Endothelial cell of umbilical vein (primary cell): ENCODE results near the gene PFDN6. TPM values are rescaled to one million over a fixed set of nuclear protein-coding genes. Genes with fewer than 3 reads are reported as not detected.

Source experiments
- BruUV-seq: library from RNA; stranded (reverse); fragments of 400-500 nt; replicated peaks from 2 replicates; lab custom pipeline; 2021; lab: Mats Ljungman, UMichigan
- CTCF ChIA-PET: fragments of 300-600, 350-600 bp; sonication (Branson Sonifier 250); formaldehyde crosslinking; loops from one replicate; lab custom pipeline; 2021; ENCODE audit warnings: antibody characterized with exemption, inconsistent platforms; lab: Charles Lee
- POLR2A ChIA-PET: fragments of 300-600, 350-600 bp; sonication (Branson Sonifier 250); formaldehyde crosslinking; loops from one replicate; lab custom pipeline; 2021; ENCODE audit warnings: antibody characterized with exemption, inconsistent platforms; lab: Charles Lee
- DNase-seq: peaks from one replicate; pipeline ENCODE4 v3.0.0-alpha.2; 2011; ENCODE audit warnings: low read depth, low spot score
- FAIRE-seq: peaks from 2 replicates; lab custom pipeline; 2011; peaks lifted over from hg19 to GRCh38; lab: Jason Lieb, UNC
- H2AFZ ChIP-seq: 2 replicates; pipeline ENCODE4 v1.6.0; 2012; ENCODE audit warnings: low read depth, low read length, control low read depth, inconsistent platforms
- H3K27ac ChIP-seq: 2 replicates; pipeline ENCODE4 v1.5.1; 2011; ENCODE audit warnings: low read depth, mild to moderate bottlenecking, control low read depth, low read length, moderate library complexity; ENCODE audit not compliant: insufficient read depth
- H3K27me3 ChIP-seq, 2 experiments: 2 replicates each; pipeline versions ENCODE4 v1.6.0 to v1.6.1; 2011; ENCODE audit warnings: low read length in 2 of 2, mixed read lengths in 1 of 2; ENCODE audit not compliant: control insufficient read depth in 2 of 2, insufficient read depth in 2 of 2
- H3K36me3 ChIP-seq, 2 experiments: 2 replicates in 1 of 2; 3 replicates in 1 of 2; pipeline ENCODE4 v1.5.1; 2011; ENCODE audit warnings: low read length in 2 of 2, mild to moderate bottlenecking in 1 of 2, moderate library complexity in 1 of 2; ENCODE audit not compliant: control insufficient read depth in 2 of 2, insufficient read depth in 2 of 2; ENCODE audit errors: extremely low read depth in 1 of 2
- H3K4me1 ChIP-seq: 3 replicates; pipeline ENCODE4 v1.5.1; 2011; ENCODE audit warnings: mild to moderate bottlenecking, low read length; ENCODE audit not compliant: control insufficient read depth, insufficient read depth; ENCODE audit errors: extremely low read depth
- H3K4me2 ChIP-seq: 2 replicates; pipeline ENCODE4 v1.6.1; 2011; ENCODE audit warnings: low read length, control low read depth, mixed read lengths; ENCODE audit not compliant: insufficient read depth
- H3K4me3 ChIP-seq, 3 experiments: fragments of 200-600 bp in 1 of 3; sonication (generic), shearing (Covaris generic) in 1 of 3; replicated peaks in 1 of 3; 2 replicates each; pipeline ENCODE4 v1.5.1; 2011 to 2016; ENCODE audit warnings: control low read depth in 3 of 3, low read length in 3 of 3, mild to moderate bottlenecking in 2 of 3, inconsistent platforms in 1 of 3, low read depth in 1 of 3, moderate library complexity in 1 of 3; ENCODE audit not compliant: insufficient read depth in 1 of 3
- H3K79me2 ChIP-seq: 2 replicates; pipeline ENCODE4 v1.6.0; 2012; ENCODE audit warnings: low read length, inconsistent platforms; ENCODE audit not compliant: control insufficient read depth, insufficient read depth
- H3K9ac ChIP-seq: replicated peaks from 2 replicates; pipeline ENCODE3; 2011; ENCODE audit warnings: low read length, control low read depth; ENCODE audit not compliant: insufficient read depth; ENCODE audit errors: extremely low read depth
- H3K9me1 ChIP-seq: replicated peaks from 3 replicates; pipeline ENCODE4 v1.6.0; 2011; ENCODE audit warnings: mild to moderate bottlenecking, low read length; ENCODE audit not compliant: control insufficient read depth, insufficient read depth; ENCODE audit errors: extremely low read depth
- H3K9me3 ChIP-seq: replicated peaks from 2 replicates; pipeline ENCODE4 v1.5.1; 2012; ENCODE audit warnings: low read length, inconsistent platforms; ENCODE audit not compliant: control insufficient read depth, insufficient read depth
- H4K20me1 ChIP-seq: replicated peaks from 2 replicates; pipeline ENCODE3; 2011; ENCODE audit warnings: mild to moderate bottlenecking, low read length; ENCODE audit not compliant: control insufficient read depth, insufficient read depth; ENCODE audit errors: extremely low read depth
- CTCF ChIP-seq, 2 donors: IDR thresholded peaks; 1 replicate in 1 of 2; 2 replicates in 1 of 2; pipeline ENCODE4 v1.5.1; 2011; ENCODE audit warnings: low read length in 2 of 2, mild to moderate bottlenecking in 2 of 2, moderate library complexity in 2 of 2, control low read depth in 1 of 2, inconsistent platforms in 1 of 2, low read depth in 1 of 2; ENCODE audit not compliant: insufficient read depth in 1 of 2; ENCODE audit errors: extremely low read depth in 1 of 2
- EZH2 ChIP-seq: IDR thresholded peaks from 2 replicates; pipeline ENCODE4 v1.6.1; 2012; ENCODE audit warnings: borderline replicate concordance, low read depth, mild to moderate bottlenecking, moderate library complexity, low read length, inconsistent platforms; ENCODE audit not compliant: severe bottlenecking
- FOS ChIP-seq: IDR thresholded peaks from 2 replicates; pipeline ENCODE4 v1.6.1; 2011; ENCODE audit warnings: mild to moderate bottlenecking, low read length, moderate library complexity, borderline replicate concordance; ENCODE audit not compliant: insufficient read depth
- GATA2 ChIP-seq: IDR thresholded peaks from 2 replicates; pipeline ENCODE4 v1.7.0; 2011; ENCODE audit warnings: low read depth, mild to moderate bottlenecking, moderate library complexity, mixed read lengths, low read length; ENCODE audit not compliant: insufficient read length, insufficient read depth
- JUN ChIP-seq: IDR thresholded peaks from 2 replicates; pipeline ENCODE4 v1.6.1; 2011; ENCODE audit warnings: borderline replicate concordance, low read depth; ENCODE audit not compliant: insufficient read length, insufficient read depth
- MYC ChIP-seq: IDR thresholded peaks from one replicate; pipeline ENCODE4 v1.6.1; 2011; ENCODE audit warnings: mild to moderate bottlenecking, low read depth, low read length
- POLR2AphosphoS5 ChIP-seq: IDR thresholded peaks from 2 replicates; pipeline ENCODE4 v1.6.1; 2012; ENCODE audit warnings: low read depth, mild to moderate bottlenecking, control low read depth, low read length, moderate library complexity; ENCODE audit not compliant: insufficient read depth
- dilution Hi-C: fragments of 300-500 bp; cut with MboI; formaldehyde crosslinking; loops from one replicate; pipeline ENCODE4 v1.15.0; 2019; ENCODE audit warnings: low sequenced_read_pairs; ENCODE audit not compliant: extremely low pct_ligation_motif_present
- intact Hi-C: fragments of 100-400 bp; cut with micrococcal nuclease; formaldehyde crosslinking; loops from one replicate; pipeline ENCODE4 v1.10.0; 2022
- polyA plus RNA-seq, 4 experiments: library from polyadenylated mRNA; depleted of rRNA in 3 of 4; stranded (reverse) in 3 of 4; unstranded in 1 of 4; fragments of >200 nt; gene quantifications; 2 replicates each; pipeline versions ENCODE4 v1.2.1 to v1.2.3, GENCODE V29; 2011 to 2012; ENCODE audit warnings: missing spikeins in 1 of 4
- total RNA-seq: library from RNA; stranded (reverse); gene quantifications from 2 replicates; pipeline ENCODE4 v1.2.3, GENCODE V29; 2021
- TF ChIP-seq, protein P1 (sequence below): IDR thresholded peaks from 2 replicates; pipeline ENCODE4 v1.6.1; 2011; ENCODE audit not compliant: insufficient read depth, insufficient read length

PFDN6 gene
- total and polyA plus RNA-seq, 2 donors (not counting 3 experiments of a cell fraction or from before 2014, with no cell fraction given), result 31.0 to 63.5 TPM

GRCh38 chr6:33278392-33278741, 11.0 kb upstream of the PFDN6 start:
- H3K36me3 ChIP-seq, result peaks cover 6 to 39% of the 10 kb centered on the region in 2 experiments
- no peaks in the 10 kb centered on the region for H3K9me1 ChIP-seq
- TF ChIP-seq GATA2 (no peak), JUN (no peak), CTCF (IDR thresholded peaks at IDR 0.05; ENCODE audit: extremely low read depth in 1 of 2, insufficient read depth in 1 of 2, low read depth in 1 of 2, low read length in 2 of 2) (no peak), POLR2AphosphoS5 (no peak), FOS (no peak), EZH2 (no peak), MYC (no peak)
- TF ChIP-seq, protein P1, sequence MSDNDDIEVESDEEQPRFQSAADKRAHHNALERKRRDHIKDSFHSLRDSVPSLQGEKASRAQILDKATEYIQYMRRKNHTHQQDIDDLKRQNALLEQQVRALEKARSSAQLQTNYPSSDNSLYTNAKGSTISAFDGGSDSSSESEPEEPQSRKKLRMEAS, result no peak
- no peak overlapping the region for H3K27ac ChIP-seq
- DNase-seq (no peak), FAIRE-seq (no peak)
- no peaks in the 10 kb centered on the region for H4K20me1 ChIP-seq
- peaks cover 34% of the 10 kb centered on the region for H3K4me1 ChIP-seq
- H3K9ac ChIP-seq, result no peak overlapping the region
- peaks cover 25% of the 10 kb centered on the region for H3K79me2 ChIP-seq
- no peaks in the 10 kb centered on the region for H3K9me3 ChIP-seq
- dilution Hi-C loops, result no loop called here
- no peak overlapping the region for H3K4me3 ChIP-seq
- no peak overlapping the region for H2AFZ ChIP-seq
- no peak overlapping the region for H3K4me2 ChIP-seq
- intact Hi-C loops, result no loop called here
- no peaks in the 10 kb centered on the region for H3K27me3 ChIP-seq
- no TSS peak for BruUV-seq
- ChIA-PET CTCF (interaction anchor here (0.5 to 4.0 kb wide), 8 partner anchors 11 to 147 kb away, joined by 3 to 39 read pairs (median 4); partner anchors contain the start of genes PFDN6, RGL2, TAPBP and WDR46), POLR2A (interaction anchor here (2.3 kb wide), 1 partner anchor 21 kb away, joined by 8 read pairs; no protein-coding TSS in a partner anchor)
